NCI-H2107 (cell line): ENCODE results near the gene TPRG1L.
A peak's percentile ranks its signal among the peaks of the same experiment; 100 is the strongest.
"Not testable (repeated sequence)": the region's sequence is repeated elsewhere in the genome, so short reads cannot be mapped to it uniquely, and the experiment has no call there.

Experiments used
- DNase-seq: peaks from one replicate; lab custom pipeline; 2025; lab: John Stamatoyannopoulos, UW

The TPRG1L gene

GRCh38 chr1:3624200-3625136 lies at the start of gene TPRG1L:
Gene TPRG1L, plus strand, starts transcription at chr1:3625015. Its CDS starts 58 bp downstream, at chr1:3625073.
- DNase-seq, result peak; percentile 43

GRCh38 chr1:3575515-3575914 lies 49.3 kb upstream of the TPRG1L start:
- not testable (repeated sequence) for DNase-seq

GRCh38 chr1:3575993-3576392 lies 48.8 kb upstream of the TPRG1L start:
- no peak for DNase-seq

DNA sequence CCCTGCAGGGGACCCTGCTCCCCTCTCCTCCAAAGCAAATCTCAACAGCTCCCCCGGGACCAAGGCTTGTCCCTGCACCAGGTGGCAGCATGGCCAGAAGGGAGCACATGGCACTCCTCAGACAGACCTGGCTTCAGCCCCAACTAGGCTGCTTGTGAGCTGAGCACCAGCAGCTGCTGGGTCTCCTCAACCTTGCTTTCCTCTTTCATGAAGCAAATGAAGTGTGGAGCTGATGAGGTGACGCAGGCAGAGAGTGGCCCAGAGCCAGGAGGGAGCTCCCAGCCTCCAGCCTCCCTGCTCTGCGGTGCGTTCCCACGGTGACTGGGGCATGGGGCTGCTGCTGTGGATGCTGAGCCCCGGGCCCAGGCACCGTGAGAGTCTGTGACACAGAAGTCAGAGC lies 47.5 kb upstream of the TPRG1L start:
- DNase-seq, result no peak

- no peak for DNase-seq
Observed at GRCh38 chr1:3577711-3578432, 46.9 kb upstream of the TPRG1L start.

- DNase-seq, result no peak
Observed at GRCh38 chr1:3578433-3578805, 46.4 kb upstream of the TPRG1L start.

DNA sequence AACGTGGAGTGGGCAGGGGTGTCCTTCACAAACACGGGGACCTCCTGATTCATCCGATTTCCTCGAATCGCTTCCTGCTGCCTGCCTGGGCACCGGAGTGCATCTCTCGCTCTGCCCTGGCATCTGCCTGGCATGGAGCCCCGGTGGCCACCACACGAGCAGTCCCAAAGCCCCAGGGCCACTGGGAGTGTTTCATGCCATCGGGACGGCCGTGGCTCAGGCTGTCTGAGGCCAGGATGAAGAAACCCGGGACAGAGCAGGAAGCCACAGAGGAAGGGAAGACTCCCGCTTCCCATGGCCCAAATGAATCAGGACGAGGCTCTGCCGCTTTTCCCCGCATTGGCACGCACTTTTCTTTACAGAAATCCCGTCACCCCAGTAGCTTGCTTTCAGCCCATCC lies 45.9 kb upstream of the TPRG1L start:
- DNase-seq, result no peak

- DNase-seq, result no peak
Observed at GRCh38 chr1:3579626-3580025, 45.2 kb upstream of the TPRG1L start.

- no peak for DNase-seq
Observed at GRCh38 chr1:3580231-3580630, 44.6 kb upstream of the TPRG1L start.

DNA sequence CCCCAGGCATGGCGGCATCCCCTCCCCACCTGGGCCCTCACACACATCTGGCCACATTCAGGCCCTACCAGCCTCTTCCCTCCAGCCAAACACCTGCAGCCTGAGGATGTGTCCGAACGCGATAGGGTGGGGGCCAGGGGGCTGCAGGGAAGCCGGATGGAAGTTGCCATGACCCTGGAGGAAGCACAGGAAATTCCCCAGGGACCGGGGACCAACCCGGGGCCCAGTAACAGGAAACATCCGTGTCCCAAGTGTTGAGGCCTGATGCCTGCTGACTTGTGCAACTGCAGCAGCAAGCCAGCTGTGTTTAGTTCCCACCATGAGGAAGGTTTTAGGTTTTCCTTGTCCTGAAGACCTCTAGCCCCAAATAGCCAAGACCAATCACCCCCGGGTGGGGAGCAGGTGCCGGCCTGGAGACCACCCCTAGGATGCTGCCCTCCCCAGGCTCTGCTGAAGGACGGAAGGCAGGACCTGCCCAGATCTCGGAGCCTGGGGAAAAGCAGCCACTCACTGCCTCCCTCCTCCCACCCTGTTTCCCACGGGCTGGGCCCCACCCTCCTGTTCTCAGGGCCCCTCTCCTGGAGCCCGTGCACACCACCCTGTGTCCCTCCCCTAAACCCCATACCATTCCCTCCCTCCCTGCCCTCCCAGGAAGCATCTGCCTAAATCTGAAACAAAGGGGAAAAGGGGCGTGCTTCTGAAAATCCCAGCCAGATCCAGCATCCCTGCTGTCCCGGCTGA lies 43.3 kb upstream of the TPRG1L start:
- no peak for DNase-seq

- DNase-seq, result not testable (repeated sequence)
Observed at GRCh38 chr1:3583751-3584150, 41.1 kb upstream of the TPRG1L start.

- no peak for DNase-seq
Observed at GRCh38 chr1:3584915-3585314, 39.9 kb upstream of the TPRG1L start.

DNA sequence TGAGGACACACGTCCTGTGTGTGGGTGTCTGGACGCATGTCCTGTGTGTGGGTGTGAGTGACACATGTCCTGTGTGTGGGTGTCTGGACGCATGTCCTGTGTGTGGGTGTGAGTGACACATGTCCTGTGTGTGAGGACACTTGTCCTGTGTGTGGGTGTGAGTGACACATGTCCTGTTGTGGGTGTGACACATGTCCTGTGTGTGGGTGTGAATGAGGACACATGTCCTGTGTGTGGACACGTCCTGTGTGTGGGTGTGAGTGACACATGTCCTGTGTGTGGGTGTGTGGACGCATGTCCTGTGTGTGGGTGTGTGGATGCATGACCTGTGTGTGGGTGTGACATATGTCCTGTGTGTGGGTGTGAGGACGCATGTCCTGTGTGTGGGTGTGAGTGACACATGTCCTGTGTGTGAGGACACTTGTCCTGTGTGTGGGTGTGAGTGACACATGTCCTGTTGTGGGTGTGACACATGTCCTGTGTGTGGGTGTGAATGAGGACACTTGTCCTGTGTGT lies 39.4 kb upstream of the TPRG1L start:
- not testable (repeated sequence) for DNase-seq

DNA sequence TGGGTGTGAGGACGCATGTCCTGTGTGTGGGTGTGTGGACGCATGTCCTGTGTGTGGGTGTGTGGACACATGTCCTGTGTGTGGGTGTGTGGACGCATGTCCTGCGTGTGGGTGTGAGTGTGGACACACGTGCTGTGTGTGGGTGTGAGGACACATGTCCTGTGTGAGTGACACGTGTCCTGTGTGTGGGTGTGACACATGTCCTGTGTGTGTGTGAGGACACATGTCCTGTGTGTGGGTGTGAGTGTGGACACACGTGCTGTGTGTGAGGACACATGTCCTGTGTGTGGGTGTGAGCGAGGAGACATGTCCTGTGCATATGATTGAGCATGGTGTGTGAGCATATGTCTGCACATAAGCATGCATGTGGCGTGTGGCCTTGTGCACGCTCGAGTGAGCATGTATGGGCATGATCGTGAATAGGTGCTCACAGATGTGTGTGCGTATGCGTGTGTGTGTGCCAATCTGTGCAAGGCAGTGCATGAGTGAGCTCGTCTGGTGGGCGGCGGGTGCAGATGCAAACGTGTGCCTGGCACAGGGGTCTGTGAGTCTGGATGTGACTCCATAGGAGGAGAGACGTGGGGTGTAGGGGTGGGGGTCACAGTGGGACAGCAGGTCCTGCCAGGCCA lies 38.8 kb upstream of the TPRG1L start:
- no peak for DNase-seq

GRCh38 chr1:3586986-3587759 lies 37.6 kb upstream of the TPRG1L start:
- DNase-seq, result no peak

DNA sequence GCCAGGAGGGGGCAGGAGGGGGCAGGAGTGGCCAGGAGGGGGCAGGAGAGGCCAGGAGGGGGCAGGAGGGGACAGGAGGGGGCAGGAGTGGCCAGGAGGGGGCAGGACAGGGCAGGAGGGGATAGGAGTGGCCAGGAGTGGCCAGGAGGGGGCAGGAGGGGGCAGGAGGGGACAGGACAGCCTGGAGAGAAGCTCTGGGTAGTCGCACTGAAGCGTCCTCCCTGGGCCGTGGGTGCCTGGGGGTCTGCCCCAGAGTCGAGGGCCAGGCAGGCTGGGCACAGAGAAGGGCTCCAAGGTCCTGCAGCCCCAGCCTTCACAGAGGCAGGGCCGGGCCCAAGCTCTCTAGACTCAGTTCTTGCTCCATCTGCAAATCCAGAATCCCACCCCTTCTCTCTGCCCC lies 36.4 kb upstream of the TPRG1L start:
- no peak for DNase-seq

- no peak for DNase-seq
Observed at GRCh38 chr1:3590139-3590763, 34.6 kb upstream of the TPRG1L start.

GRCh38 chr1:3590951-3591865 lies 33.6 kb upstream of the TPRG1L start:
- no peak for DNase-seq

GRCh38 chr1:3593334-3593733 lies 31.5 kb upstream of the TPRG1L start:
- no peak for DNase-seq
